ENCODE measurements around the gene STAT5B. TPM values are rescaled to one million over a fixed set of nuclear protein-coding genes. Genes with fewer than 3 reads are reported as not detected.

STAT5B gene
- total and polyA plus RNA-seq, 2 of the 13 experiments (the other 11 are each of a cell fraction or from before 2014, with no cell fraction given), result 21.0 to 42.8 TPM

- TF ChIP-seq SATB2 (CRISPR knock-in tag; IDR thresholded peaks at IDR 0.05), result 0 out of 2 replicates have a peak, but pooled peaks have one; percentile 0
- TF ChIP-seq KDM2A (CRISPR knock-in tag; IDR thresholded peaks at IDR 0.05; ENCODE audit: borderline replicate concordance, low read depth), result peak; percentile 95
- peak; percentile 71; the same call in 1 of the 2 replicates for TF ChIP-seq ZNF552 (CRISPR knock-in tag; IDR thresholded peaks at IDR 0.05; ENCODE audit: borderline replicate concordance)
- TF ChIP-seq ZNF660 (CRISPR knock-in tag; IDR thresholded peaks at IDR 0.05; ENCODE audit: borderline replicate concordance, low read depth), result no peak
- TF ChIP-seq NFKBIZ (CRISPR knock-in tag; IDR thresholded peaks at IDR 0.05), result 0 out of 2 replicates have a peak, but pooled peaks have one; percentile 35
- 0 out of 2 replicates have a peak, but pooled peaks have one; percentile 28 for TF ChIP-seq RCOR2 (CRISPR knock-in tag; IDR thresholded peaks at IDR 0.05)
- TF ChIP-seq AKNA (CRISPR knock-in tag; IDR thresholded peaks at IDR 0.05; ENCODE audit: borderline replicate concordance), result no peak
- 0 out of 2 replicates have a peak, but pooled peaks have one; percentile 60 for TF ChIP-seq NFE2L1 (CRISPR knock-in tag; IDR thresholded peaks at IDR 0.05; ENCODE audit: borderline replicate concordance)
- peak; percentile 62 for TF ChIP-seq MIXL1 (CRISPR knock-in tag; IDR thresholded peaks at IDR 0.05)
- peak; percentile 82; the same call in 1 of the 2 replicates for TF ChIP-seq ZNF329 (CRISPR knock-in tag; IDR thresholded peaks at IDR 0.05; ENCODE audit: low read depth)
- no peak for TF ChIP-seq ATF1 (CRISPR knock-in tag; IDR thresholded peaks at IDR 0.05)
- peak; percentile 37 for TF ChIP-seq DBP (CRISPR knock-in tag; IDR thresholded peaks at IDR 0.05; ENCODE audit: not compliant biosample characterization)
- TF ChIP-seq ARNT2 (CRISPR knock-in tag; IDR thresholded peaks at IDR 0.05; ENCODE audit: low read depth), result peak; percentile 76; the same call in 1 of the 2 replicates
- TF ChIP-seq REST (IDR thresholded peaks at IDR 0.05; ENCODE audit: borderline replicate concordance in 1 of 2, low read depth in 1 of 2, low read length in 2 of 2), result peak in 1 of 2 experiments; percentile 6; a peak in 1 of 4 replicates
- no peak for TF ChIP-seq ATF6 (CRISPR knock-in tag; conservative IDR thresholded peaks at IDR 0.05)
- no peak for TF ChIP-seq ZNF562 (CRISPR knock-in tag; IDR thresholded peaks at IDR 0.05; ENCODE audit: borderline replicate concordance)
Observed at GRCh38 chr17:42312285-42313130, 36.3 kb upstream of the STAT5B start (continued).
